VCaP (cell line): ENCODE results near the gene SAMD10.

Source experiments
- H3K27ac ChIP-seq: fragments of 450-650 bp; 2 replicates; pipeline ENCODE4 v1.5.1; 2017
- CTCF ChIP-seq: fragments of 450-650 bp; conservative IDR thresholded peaks from 2 replicates; pipeline ENCODE4 v1.5.1; 2017; ENCODE audit warnings: mild to moderate bottlenecking, moderate library complexity

Gene SAMD10

DNA sequence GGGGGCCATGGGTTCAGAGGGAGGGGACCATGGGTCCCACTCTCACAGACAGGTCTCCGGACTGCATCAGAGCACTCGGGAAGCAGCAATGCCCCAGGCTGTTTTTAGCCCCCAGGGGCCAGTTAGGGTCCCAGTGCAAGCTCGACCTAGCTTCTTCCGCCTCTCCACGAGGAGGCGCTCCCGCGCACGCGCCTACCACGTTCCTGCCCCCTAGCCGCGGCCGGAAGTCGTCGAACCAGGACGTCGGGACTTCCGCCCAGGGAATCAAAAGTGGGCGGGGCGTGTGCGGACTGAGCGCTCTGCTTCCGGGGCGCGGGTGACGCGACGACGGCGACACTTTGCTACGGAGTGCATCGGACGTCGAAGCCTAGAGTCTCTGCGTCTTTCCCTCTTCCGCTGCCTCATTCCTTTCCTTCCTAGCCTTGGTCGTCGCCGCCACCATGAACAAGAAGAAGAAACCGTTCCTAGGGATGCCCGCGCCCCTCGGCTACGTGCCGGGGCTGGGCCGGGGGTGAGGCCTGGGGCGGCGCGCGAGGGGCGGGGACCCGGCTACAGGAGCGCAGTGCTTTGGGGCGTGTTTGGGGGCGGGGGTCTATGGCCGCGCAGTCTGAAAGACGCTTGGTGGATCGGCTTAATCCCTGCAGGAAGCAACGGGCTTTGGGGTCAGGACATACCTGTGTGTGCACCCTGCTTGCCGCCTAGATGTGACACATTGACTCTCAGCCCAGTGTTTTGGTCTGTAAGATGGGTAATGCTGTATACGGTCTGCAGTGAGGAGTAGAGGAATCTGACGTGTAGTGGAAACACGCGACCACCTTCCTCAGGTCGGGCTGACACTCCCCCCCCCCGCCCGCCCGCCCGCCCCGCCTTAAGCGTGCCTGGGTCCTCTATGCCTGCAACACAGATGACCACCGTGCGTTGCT, 1.6 kb upstream of the SAMD10 start, which contains the start of gene PRPF6:
Gene PRPF6, plus strand, starts transcription at position 327 of the 923 bp plus-strand sequence. Its CDS starts 114 bp downstream, at position 441.
- peak within 1 kb of the TSS; percentile 100 for H3K27ac ChIP-seq
- peak; percentile 94 for TF ChIP-seq CTCF

DNA sequence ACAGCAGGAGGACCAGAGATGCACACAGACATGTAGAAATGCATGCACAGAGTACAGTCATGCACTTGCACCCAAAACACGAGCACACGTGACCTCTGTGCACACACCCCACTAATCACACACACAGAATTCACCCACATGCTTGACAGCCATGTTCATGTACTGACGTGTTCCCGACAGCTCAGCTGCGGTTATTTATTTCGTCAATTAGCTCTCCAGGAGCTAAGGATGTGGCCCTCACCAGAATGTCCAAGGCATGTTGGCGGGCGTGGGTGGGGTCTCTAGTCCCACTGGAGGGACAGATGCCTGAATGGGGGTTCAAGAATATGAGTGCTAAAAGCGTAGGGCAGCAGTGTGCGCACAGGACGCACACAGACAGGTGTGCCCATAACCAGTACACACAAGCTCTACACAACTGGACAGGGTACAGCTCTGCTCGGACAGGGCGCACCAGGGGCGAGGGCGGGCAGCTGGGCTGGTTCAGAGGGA, 919 bp upstream of the SAMD10 start:
- H3K27ac ChIP-seq = peak overlapping the region; percentile 100
- no peak for TF ChIP-seq CTCF

DNA sequence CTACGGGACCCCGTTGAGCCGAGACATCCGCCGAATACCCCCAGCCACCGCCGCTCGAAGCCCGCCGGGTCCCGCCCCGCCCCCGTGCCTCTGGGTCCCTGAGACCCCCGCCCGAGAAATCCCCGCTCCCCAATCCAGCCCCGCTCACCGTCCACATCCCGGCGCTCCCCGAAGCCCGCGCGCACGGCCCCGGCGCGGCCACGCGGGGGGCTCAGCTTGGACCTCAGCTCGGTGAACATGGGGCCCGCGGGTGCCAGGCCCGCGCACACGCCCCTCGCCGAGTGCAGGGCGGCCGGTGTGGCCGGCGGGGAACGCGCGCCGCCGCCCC, 249 bp downstream of the SAMD10 start:
- H3K27ac ChIP-seq = peak overlapping the region; percentile 100
- no peak for TF ChIP-seq CTCF

GRCh38 chr20:63978319-63979228, 868 bp downstream of the SAMD10 start:
- no peak for TF ChIP-seq CTCF
- peak overlapping the region; percentile 100 for H3K27ac ChIP-seq

DNA sequence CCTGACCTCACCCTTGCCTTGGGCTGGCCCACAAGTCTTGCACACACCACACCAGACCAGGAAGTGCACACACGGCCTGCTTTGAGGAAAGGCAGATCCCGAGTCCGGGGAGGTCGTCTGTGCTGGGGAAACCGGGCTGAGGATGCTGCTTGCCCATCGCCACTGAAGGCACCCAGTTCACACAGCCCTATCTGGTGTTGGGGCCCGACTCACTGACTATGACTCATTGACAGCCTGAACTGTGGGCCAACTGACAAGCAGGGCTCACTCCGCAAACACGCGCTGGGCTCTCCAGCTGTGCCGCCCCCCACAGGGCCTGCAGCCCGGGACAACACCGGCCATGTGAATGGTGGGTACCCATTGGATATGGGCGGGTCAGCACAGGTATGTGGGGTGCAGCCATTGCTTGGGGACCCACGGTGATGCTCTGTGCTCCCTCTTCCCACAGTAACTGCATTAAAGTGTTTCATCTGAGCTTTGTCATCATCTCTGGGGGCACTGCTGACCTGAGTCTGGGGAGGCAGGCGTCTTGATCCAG, 1.6 kb downstream of the SAMD10 start:
- no peak for TF ChIP-seq CTCF
- peak overlapping the region; percentile 100 for H3K27ac ChIP-seq

- no peak for TF ChIP-seq CTCF
- H3K27ac ChIP-seq = peak overlapping the region; percentile 100
Measured at GRCh38 chr20:63976980-63977738, 2.3 kb downstream of the SAMD10 start.

DNA sequence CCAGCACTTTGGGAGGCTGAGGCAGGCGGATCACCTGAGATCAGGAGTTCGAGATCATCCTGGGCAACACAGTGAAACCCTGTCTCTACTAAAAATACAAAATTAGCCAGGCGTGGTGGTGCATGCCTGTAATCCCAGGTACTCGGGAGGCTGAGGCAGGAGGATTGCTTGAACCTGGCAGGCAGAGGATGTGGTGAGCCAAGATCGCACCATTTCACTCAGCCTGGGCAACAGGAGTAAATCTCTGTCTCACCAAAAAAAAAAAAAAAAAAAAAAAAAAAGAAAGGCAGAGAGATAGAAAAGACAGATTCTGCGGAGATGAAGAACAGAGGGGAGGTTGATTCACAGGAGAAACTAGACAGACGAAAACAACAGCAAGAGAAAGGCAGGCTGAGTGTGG, 2.9 kb downstream of the SAMD10 start:
- H3K27ac ChIP-seq = peak overlapping the region; percentile 100; the same call in 1 of the 2 replicates
